B cell (primary cell): ENCODE data around the gene PACRG. TPM values are rescaled to one million over a fixed set of nuclear protein-coding genes. Genes with fewer than 3 reads are reported as not detected.

Experiments used
- ATAC-seq: fragments of 200-7000 bp; cut with Tn5 transposase; one replicate; pipeline ENCODE4 v1.10.0; 2021; ENCODE audit warnings: low read depth, mild to moderate bottlenecking, moderate number of reproducible peaks, moderate library complexity
- CTCF ChIA-PET: fragments of 350-600 bp; sonication (Branson Sonifier 250); formaldehyde crosslinking; loops from one replicate; lab custom pipeline; 2021; ENCODE audit warnings: antibody characterized with exemption, inconsistent platforms; lab: Charles Lee
- POLR2A ChIA-PET: fragments of 350-600 bp; sonication (Branson Sonifier 250); formaldehyde crosslinking; loops from one replicate; lab custom pipeline; 2021; ENCODE audit warnings: antibody characterized with exemption; lab: Charles Lee
- DNase-seq: peaks from one replicate; pipeline ENCODE4 v3.0.0; 2013
- H2AFZ ChIP-seq: 2 replicates; pipeline ENCODE4 v1.6.1; 2012; ENCODE audit warnings: mild to moderate bottlenecking, low read depth, low read length; ENCODE audit not compliant: insufficient read depth, poor library complexity, severe bottlenecking
- H3K27ac ChIP-seq, 2 donors: 1 replicate in 1 of 2; 2 replicates in 1 of 2; pipeline ENCODE4 v1.5.1; 2012 to 2013; ENCODE audit warnings: low read length in 2 of 2, mild to moderate bottlenecking in 2 of 2, moderate library complexity in 1 of 2
- H3K27me3 ChIP-seq, 4 experiments: fragments of 200-600 bp in 1 of 4; sonication (generic) in 1 of 4; replicated peaks in 1 of 4; 1 replicate in 2 of 4; 2 replicates in 2 of 4; pipeline versions ENCODE4 v1.6.1 to v1.7.0; 2013 to 2016; ENCODE audit warnings: low read length in 3 of 4, mild to moderate bottlenecking in 2 of 4, mixed read lengths in 1 of 4, moderate library complexity in 1 of 4; ENCODE audit not compliant: insufficient read depth in 4 of 4, control insufficient read depth in 3 of 4; ENCODE audit errors: control extremely low read depth in 1 of 4
- H3K36me3 ChIP-seq, 2 experiments: replicated peaks in 1 of 2; 1 replicate in 1 of 2; 2 replicates in 1 of 2; pipeline versions ENCODE4 v1.6.1 to v1.7.1; 2013; ENCODE audit warnings: low read length in 1 of 2; ENCODE audit not compliant: insufficient read depth in 2 of 2, control insufficient read depth in 1 of 2; ENCODE audit errors: control extremely low read depth in 1 of 2, extremely low read depth in 1 of 2
- H3K4me1 ChIP-seq, 2 donors: fragments of 200-600 bp in 1 of 2; sonication (generic) in 1 of 2; 1 replicate in 1 of 2; 2 replicates in 1 of 2; pipeline versions ENCODE4 v1.5.1 to v1.6.1; 2013 to 2017; ENCODE audit warnings: low read length in 2 of 2; ENCODE audit not compliant: control insufficient read depth in 2 of 2, insufficient read depth in 2 of 2
- H3K4me2 ChIP-seq: replicated peaks from 2 replicates; pipeline ENCODE3; 2012; ENCODE audit warnings: mild to moderate bottlenecking, low read depth, low read length; ENCODE audit not compliant: poor library complexity, severe bottlenecking
- H3K4me3 ChIP-seq, 5 experiments: fragments of 200-600 bp in 1 of 5; sonication (generic) in 1 of 5; 1 replicate in 3 of 5; 2 replicates in 2 of 5; pipeline versions ENCODE4 v1.5.1 to v1.7.0; 2011 to 2016; ENCODE audit warnings: low read length in 4 of 5, mild to moderate bottlenecking in 4 of 5, low read depth in 2 of 5, control low read depth in 1 of 5, moderate library complexity in 1 of 5; ENCODE audit not compliant: insufficient read depth in 1 of 5; ENCODE audit errors: control extremely low read depth in 1 of 5, extremely low read depth in 1 of 5
- H3K79me2 ChIP-seq: fragments of 200-600 bp; sonication (generic); one replicate; pipeline ENCODE4 v1.6.0; 2016; ENCODE audit warnings: low read length; ENCODE audit not compliant: control insufficient read depth, insufficient read depth
- H3K9ac ChIP-seq: fragments of 200-600 bp; sonication (generic); 2 replicates; pipeline ENCODE4 v1.6.1; 2017; ENCODE audit warnings: mild to moderate bottlenecking, low read length, moderate library complexity
- H3K9me3 ChIP-seq, 3 donors: one replicate each; pipeline versions ENCODE4 v1.6.1 to v1.7.1; 2013; ENCODE audit warnings: low read length in 2 of 3; ENCODE audit not compliant: control insufficient read depth in 2 of 3, insufficient read depth in 1 of 3; ENCODE audit errors: control extremely low read depth in 1 of 3
- H4K20me1 ChIP-seq: 2 replicates; pipeline ENCODE4 v1.6.0; 2012; ENCODE audit warnings: mild to moderate bottlenecking, low read length; ENCODE audit not compliant: insufficient read depth, control insufficient read depth, poor library complexity, severe bottlenecking
- H3K27ac Mint-ChIP-seq: one replicate; pipeline ENCODE4 v1.8.0; 2021; ENCODE audit warnings: mixed read lengths
- H3K27me3 Mint-ChIP-seq: one replicate; pipeline ENCODE4 v1.8.0; 2021; ENCODE audit warnings: mixed read lengths
- H3K4me1 Mint-ChIP-seq: one replicate; pipeline ENCODE4 v1.8.0; 2021; ENCODE audit warnings: mixed read lengths
- H3K4me3 Mint-ChIP-seq: one replicate; pipeline ENCODE4 v1.8.0; 2021; ENCODE audit warnings: mixed read lengths
- H3K9me3 Mint-ChIP-seq: one replicate; pipeline ENCODE4 v1.8.0; 2022; ENCODE audit warnings: mixed read lengths; ENCODE audit not compliant: insufficient read depth
- EZH2 ChIP-seq: IDR thresholded peaks from 2 replicates; pipeline ENCODE4 v1.6.1; 2012; ENCODE audit warnings: borderline replicate concordance, low read depth, mild to moderate bottlenecking, moderate library complexity, low read length; ENCODE audit not compliant: insufficient read depth, poor library complexity, severe bottlenecking
- WGBS: methylation state at CpG from one replicate; pipeline ENCODE4 v1.1.5; 2013; ENCODE audit warnings: missing lambda C conversion rate; ENCODE audit not compliant: insufficient coverage; 5-methylcytosine and 5-hydroxymethylcytosine counted together
- intact Hi-C: fragments of 100-400 bp; cut with micrococcal nuclease; formaldehyde crosslinking; loops from one replicate; pipeline ENCODE4 v1.10.0; 2022
- polyA plus RNA-seq: library from polyadenylated mRNA; depleted of rRNA; stranded (reverse); fragments of >200 nt; gene quantifications from 2 replicates; pipeline ENCODE4 v1.2.3, GENCODE V29; 2012
- total RNA-seq, 2 donors: library from RNA; stranded (reverse); fragments of 120-200 nt in 1 of 2; gene quantifications; 1 replicate in 1 of 2; 2 replicates in 1 of 2; pipeline versions ENCODE4 v1.2.3 to v1.2.4, GENCODE V29; 2013 to 2022
- TF ChIP-seq, protein P1 (sequence below): fragments of 200-600 bp; IDR thresholded peaks from one replicate; pipeline ENCODE4 v1.8.0; 2022; ENCODE audit warnings: antibody characterized with exemption, mild to moderate bottlenecking

Gene PACRG
- total and polyA plus RNA-seq, 2 donors (not counting 1 experiment from before 2014, with no cell fraction given), result not detected

DNA sequence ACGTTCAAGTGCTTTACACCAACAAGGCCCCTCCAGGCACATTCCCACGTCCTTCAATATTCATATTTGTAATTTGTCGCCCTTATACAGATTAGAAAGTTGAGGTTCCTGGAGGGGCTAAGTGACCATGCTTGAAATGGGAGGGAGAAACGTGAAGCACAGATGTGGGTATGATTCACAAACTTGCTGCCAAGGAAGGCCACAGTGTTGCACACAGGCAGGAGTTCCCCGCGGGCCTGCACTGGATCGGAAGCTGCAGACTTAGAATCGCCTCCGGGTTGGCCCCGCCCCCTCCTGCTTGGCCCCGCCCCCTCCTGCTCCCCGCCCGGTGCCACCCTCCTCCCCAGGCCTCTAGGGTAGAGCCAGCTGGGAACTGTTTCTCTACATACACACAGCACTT lies 628.5 kb downstream of the PACRG start:
- CTCF ChIA-PET, result no interaction called here
- Histone ChIP-seq H3K79me2 (no peaks in the 10 kb centered on the region), H2AFZ (no peak overlapping the region), H3K9me3 (no peaks in the 10 kb centered on the region), H3K27me3 (no peaks in the 10 kb centered on the region), H3K4me1 (peaks cover 17% of the 10 kb centered on the region in 2 donors), H3K27ac (no peak overlapping the region), H3K9ac (no peak overlapping the region), H3K4me2 (no peak overlapping the region), H4K20me1 (no peaks in the 10 kb centered on the region), H3K4me3 (no peak overlapping the region), H3K36me3 (no peaks in the 10 kb centered on the region)
- intact Hi-C loops, result no loop called here
- Mint-ChIP-seq H3K27ac (no peak overlapping the region), H3K4me3 (no peak overlapping the region), H3K4me1 (peaks cover 17% of the 10 kb centered on the region), H3K27me3 (peaks cover 6% of the 10 kb centered on the region), H3K9me3 (no peaks in the 10 kb centered on the region)
- POLR2A ChIA-PET, result no interaction called here
- DNase-seq, result no peak
- no peak for ATAC-seq
- 56% methylated on average over 6 of the region's 13 CpGs for WGBS
- no peak for TF ChIP-seq EZH2

DNA sequence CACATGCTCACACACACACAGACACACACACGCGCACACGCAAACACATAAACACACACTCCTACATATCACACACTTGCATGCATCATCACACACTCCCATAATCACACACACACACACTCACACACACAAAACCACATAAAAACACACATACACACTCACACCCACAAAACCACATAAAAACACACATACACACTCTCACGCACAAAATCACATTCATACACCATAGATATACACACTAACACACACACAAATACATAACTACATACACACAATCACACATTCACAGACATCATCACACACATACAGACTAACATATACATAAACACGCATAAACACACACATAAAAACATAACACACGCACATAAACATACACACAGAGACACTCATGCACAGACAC lies 629.0 kb downstream of the PACRG start:
- H3K4me1 Mint-ChIP-seq, result peaks cover 17% of the 10 kb centered on the region
- WGBS, result 99% methylated on average over 6 of the region's 6 CpGs
- no peak overlapping the region for H2AFZ ChIP-seq
- no peak overlapping the region for H3K4me2 ChIP-seq
- H3K4me1 ChIP-seq, result peaks cover 17% of the 10 kb centered on the region in 2 donors
- H3K79me2 ChIP-seq, result no peaks in the 10 kb centered on the region
- no peaks in the 10 kb centered on the region for H3K9me3 Mint-ChIP-seq
- H3K9ac ChIP-seq, result no peak overlapping the region
- ATAC-seq (no peak), DNase-seq (no peak)
- ChIA-PET CTCF (no interaction called here), POLR2A (no interaction called here)
- no peaks in the 10 kb centered on the region for H3K9me3 ChIP-seq
- no peak overlapping the region for H3K27ac ChIP-seq
- intact Hi-C loops, result no loop called here
- peaks cover 6% of the 10 kb centered on the region for H3K27me3 Mint-ChIP-seq
- H4K20me1 ChIP-seq, result no peaks in the 10 kb centered on the region
- H3K27me3 ChIP-seq, result no peaks in the 10 kb centered on the region
- no peaks in the 10 kb centered on the region for H3K36me3 ChIP-seq
- H3K4me3 ChIP-seq, result no peak overlapping the region
- TF ChIP-seq EZH2, result no peak
- TF ChIP-seq, protein P1, sequence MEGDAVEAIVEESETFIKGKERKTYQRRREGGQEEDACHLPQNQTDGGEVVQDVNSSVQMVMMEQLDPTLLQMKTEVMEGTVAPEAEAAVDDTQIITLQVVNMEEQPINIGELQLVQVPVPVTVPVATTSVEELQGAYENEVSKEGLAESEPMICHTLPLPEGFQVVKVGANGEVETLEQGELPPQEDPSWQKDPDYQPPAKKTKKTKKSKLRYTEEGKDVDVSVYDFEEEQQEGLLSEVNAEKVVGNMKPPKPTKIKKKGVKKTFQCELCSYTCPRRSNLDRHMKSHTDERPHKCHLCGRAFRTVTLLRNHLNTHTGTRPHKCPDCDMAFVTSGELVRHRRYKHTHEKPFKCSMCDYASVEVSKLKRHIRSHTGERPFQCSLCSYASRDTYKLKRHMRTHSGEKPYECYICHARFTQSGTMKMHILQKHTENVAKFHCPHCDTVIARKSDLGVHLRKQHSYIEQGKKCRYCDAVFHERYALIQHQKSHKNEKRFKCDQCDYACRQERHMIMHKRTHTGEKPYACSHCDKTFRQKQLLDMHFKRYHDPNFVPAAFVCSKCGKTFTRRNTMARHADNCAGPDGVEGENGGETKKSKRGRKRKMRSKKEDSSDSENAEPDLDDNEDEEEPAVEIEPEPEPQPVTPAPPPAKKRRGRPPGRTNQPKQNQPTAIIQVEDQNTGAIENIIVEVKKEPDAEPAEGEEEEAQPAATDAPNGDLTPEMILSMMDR, result no peak
- H3K4me3 Mint-ChIP-seq, result no peak overlapping the region
- no peak overlapping the region for H3K27ac Mint-ChIP-seq
